Left renal cortex interstitium (tissue), 4 donors: ENCODE measurements around the gene SAPCD1. TPM values are rescaled to one million over a fixed set of nuclear protein-coding genes. Genes with fewer than 3 reads are reported as not detected.

Source experiments
- DNase-seq, 4 donors: peaks; one replicate each; pipeline ENCODE4 v3.0.0-alpha.2; 2013; ENCODE audit warnings: low read depth in 4 of 4, low spot score in 2 of 4, missing footprints in 1 of 4
- polyA plus RNA-seq, 4 donors: library from polyadenylated mRNA; unstranded; fragments of 120-200 nt; gene quantifications; one replicate each; pipeline ENCODE4 v1.2.1, GENCODE V29; 2013; ENCODE audit not compliant: insufficient read length in 4 of 4

SAPCD1 gene
- polyA plus RNA-seq = 10 to 100 TPM in 2 of 4 donors, 1 to 10 TPM in 2; 4.2 to 12.9 (median 7.3) TPM

- no peak for DNase-seq
These were observed at the start of gene SAPCD1 for GRCh38 chr6:31762356-31762755. SAPCD1 (plus strand) TSS chr6:31762656; CDS start chr6:31763055, 399 bp downstream.

GRCh38 chr6:31713465-31713864 is 49.0 kb upstream of the SAPCD1 start:
- no peak for DNase-seq

- DNase-seq = peak in 2 of 4 donors; percentile 37 to 45
These were observed 48.3 kb upstream of the SAPCD1 start for GRCh38 chr6:31713991-31714684.

GRCh38 chr6:31715022-31715958 is 47.2 kb upstream of the SAPCD1 start, which contains the start of gene LY6G6D:
LY6G6D (plus strand) TSS chr6:31715348; CDS start chr6:31715356, 8 bp downstream.
- DNase-seq = no peak

GRCh38 chr6:31717499-31718222 is 44.8 kb upstream of the SAPCD1 start:
- DNase-seq = no peak

GRCh38 chr6:31718265-31718664 is 44.2 kb upstream of the SAPCD1 start:
- DNase-seq = no peak

GRCh38 chr6:31719001-31719400 is 43.5 kb upstream of the SAPCD1 start:
- no peak for DNase-seq

DNA sequence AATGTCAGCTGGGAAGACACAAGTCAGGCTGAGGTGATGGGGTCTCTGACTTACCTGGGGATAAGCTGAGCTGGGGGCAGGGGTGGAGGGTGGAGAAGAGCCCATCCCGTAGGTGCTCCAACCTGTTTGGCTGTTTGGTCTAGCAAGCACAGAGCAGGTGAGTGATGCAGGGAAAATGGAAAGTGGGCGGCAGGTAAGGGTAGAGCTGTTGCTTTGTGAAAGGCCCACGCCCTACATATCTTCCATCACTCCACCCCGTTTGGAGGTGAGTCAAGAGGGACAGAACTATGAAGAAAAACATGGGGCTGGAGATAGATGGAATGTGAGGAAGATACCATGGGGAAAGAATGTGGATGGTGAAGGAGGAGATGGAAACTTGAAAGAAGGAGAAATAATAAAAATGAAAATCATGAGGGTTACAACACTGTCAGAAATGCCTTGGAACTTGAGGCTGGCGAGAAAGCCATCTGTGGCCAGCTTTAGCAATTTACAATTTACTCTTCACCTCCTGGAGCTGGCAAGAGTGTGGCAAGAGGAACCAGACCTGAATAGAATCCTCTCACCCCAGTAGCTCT is 42.2 kb upstream of the SAPCD1 start:
- DNase-seq = no peak

- no peak for DNase-seq
These were observed 41.0 kb upstream of the SAPCD1 start, which contains the start of gene LY6G6C for GRCh38 chr6:31721351-31722020. LY6G6C (minus strand) TSS chr6:31721746; CDS start chr6:31721679, 67 bp downstream.

DNA sequence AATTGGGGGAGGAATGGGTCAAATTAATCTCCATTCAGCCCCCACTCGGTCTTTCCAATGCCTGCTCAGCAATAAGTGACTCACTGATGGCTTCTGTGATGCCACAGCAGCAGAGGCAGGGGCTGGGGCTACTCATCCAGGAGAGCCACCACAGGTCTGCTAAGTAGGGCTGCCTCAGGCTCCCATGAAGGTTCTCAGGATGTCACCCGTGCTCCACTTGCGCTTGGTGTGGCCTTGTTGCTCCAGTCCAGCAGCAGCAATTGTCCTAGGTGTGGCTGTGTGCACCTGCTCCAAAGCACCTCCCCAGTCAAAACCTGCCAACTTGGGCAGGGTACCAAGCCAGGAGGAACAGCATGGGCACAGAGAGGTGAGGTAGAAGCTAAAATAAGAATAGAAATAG is 40.3 kb upstream of the SAPCD1 start:
- no peak for DNase-seq

- no peak for DNase-seq
These were observed 39.0 kb upstream of the SAPCD1 start, which contains the start of gene MPIG6B for GRCh38 chr6:31723245-31723979. MPIG6B (plus strand) TSS chr6:31723373; CDS start chr6:31723384, 11 bp downstream.

- no peak for DNase-seq
These were observed 38.3 kb upstream of the SAPCD1 start for GRCh38 chr6:31723980-31724691.

- no peak for DNase-seq
These were observed 36.7 kb upstream of the SAPCD1 start for GRCh38 chr6:31725502-31726350.

DNA sequence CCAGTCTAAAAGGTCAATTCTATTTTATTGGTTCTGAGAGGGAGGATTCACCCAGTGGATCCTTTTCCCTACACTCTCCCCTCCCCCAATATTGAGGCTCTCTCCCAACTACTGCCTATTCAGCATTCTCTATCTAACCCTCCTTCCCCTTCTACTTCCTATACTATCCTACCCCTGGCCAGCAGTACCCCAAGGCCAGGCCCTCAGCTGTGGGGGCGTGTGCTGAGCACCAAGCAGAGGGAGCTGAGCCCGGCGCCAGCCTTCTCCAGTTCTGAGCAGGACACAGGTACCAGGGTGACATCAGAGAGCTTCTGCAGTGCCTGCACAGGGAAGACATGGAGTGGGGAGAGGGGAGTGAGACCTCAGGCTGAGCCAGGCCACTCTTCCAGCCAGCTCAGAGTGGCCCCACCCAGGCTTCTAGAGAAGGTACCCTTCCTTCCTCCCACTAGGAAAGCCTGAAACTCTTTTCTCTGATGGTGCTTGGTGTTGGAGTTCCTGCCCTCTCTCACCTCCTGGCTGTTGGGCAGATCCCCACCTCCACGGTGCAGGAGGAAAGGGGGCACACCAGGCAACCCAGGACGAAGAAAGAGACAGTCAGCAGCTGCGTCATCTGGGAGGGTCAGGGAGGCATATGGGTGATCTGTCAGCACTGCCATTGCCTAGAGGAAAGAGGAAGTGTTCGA is 35.3 kb upstream of the SAPCD1 start:
- no peak for DNase-seq

- DNase-seq = no peak
These were observed 34.5 kb upstream of the SAPCD1 start for GRCh38 chr6:31727717-31728671.
